Measurements from ENCODE around the gene KANTR. TPM values are rescaled to one million over a fixed set of nuclear protein-coding genes. Genes with fewer than 3 reads are reported as not detected.

The KANTR gene
- total and polyA plus RNA-seq, 3 donors from 2014 or later, result 3.0 to 46.1 (median 39.3) TPM

- H3K27me3 ChIP-seq, result no peaks in the 10 kb centered on the region
- H3K36me3 ChIP-seq (ENCODE audit: low read depth, missing control alignments), result no peaks in the 10 kb centered on the region
- H3K9me3 ChIP-seq, result no peaks in the 10 kb centered on the region
- peak within 1 kb of the TSS; percentile 70 to 91 for H3K4me3 ChIP-seq
- H3K27ac ChIP-seq, result peak within 1 kb of the TSS; percentile 96 to 97
- TF ChIP-seq POLR2A (IDR thresholded peaks at IDR 0.05), result peak; percentile 91
- TF ChIP-seq, protein P1, sequence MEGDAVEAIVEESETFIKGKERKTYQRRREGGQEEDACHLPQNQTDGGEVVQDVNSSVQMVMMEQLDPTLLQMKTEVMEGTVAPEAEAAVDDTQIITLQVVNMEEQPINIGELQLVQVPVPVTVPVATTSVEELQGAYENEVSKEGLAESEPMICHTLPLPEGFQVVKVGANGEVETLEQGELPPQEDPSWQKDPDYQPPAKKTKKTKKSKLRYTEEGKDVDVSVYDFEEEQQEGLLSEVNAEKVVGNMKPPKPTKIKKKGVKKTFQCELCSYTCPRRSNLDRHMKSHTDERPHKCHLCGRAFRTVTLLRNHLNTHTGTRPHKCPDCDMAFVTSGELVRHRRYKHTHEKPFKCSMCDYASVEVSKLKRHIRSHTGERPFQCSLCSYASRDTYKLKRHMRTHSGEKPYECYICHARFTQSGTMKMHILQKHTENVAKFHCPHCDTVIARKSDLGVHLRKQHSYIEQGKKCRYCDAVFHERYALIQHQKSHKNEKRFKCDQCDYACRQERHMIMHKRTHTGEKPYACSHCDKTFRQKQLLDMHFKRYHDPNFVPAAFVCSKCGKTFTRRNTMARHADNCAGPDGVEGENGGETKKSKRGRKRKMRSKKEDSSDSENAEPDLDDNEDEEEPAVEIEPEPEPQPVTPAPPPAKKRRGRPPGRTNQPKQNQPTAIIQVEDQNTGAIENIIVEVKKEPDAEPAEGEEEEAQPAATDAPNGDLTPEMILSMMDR (IDR thresholded peaks at IDR 0.05), result no peak
- intact Hi-C loops (cut with DNase I; ENCODE audit: low total_unique reads), result no loop called here
- WGBS, 2 donors, result 0% methylated on average over 20 of the region's 86 CpGs; no CpG with 5 or more reads in 1 of the 2 donors
- DNase-seq, result peak; percentile 95
- no peaks in the 10 kb centered on the region for H3K4me1 ChIP-seq
Observed at GRCh38 chrX:53081925-53082772, 11.8 kb upstream of the KANTR start, which contains the start of gene TSPYL2. Gene TSPYL2, plus strand, starts transcription at chrX:53082367. Its CDS starts 132 bp downstream, at chrX:53082499.

DNA sequence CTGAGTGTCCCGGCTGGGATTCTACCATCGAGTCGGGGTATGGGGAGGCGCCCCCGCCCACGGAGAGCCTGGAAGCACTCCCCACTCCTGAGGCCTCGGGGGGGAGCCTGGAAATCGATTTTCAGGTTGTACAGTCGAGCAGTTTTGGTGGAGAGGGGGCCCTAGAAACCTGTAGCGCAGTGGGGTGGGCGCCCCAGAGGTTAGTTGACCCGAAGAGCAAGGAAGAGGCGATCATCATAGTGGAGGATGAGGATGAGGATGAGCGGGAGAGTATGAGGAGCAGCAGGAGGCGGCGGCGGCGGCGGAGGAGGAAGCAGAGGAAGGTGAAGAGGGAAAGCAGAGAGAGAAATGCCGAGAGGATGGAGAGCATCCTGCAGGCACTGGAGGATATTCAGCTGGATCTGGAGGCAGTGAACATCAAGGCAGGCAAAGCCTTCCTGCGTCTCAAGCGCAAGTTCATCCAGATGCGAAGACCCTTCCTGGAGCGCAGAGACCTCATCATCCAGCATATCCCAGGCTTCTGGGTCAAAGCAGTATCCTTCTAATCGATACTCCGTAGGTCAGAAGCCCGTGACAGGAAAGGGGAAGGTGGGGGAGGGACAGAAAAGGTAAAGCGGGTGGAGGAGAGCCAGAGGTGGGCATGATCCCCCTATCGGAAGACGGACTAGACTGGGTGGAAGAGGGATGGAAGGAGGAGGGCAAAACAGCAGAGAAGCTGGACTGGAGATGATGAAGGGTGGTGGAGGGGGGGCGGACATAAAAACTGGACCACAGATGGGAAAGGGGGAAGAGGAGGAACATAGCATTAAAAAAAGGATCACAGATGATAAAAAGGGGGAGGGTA, 10.9 kb upstream of the KANTR start:
- H3K4me3 ChIP-seq, result peak overlapping the region; percentile 70 to 91
- H3K36me3 ChIP-seq (ENCODE audit: low read depth, missing control alignments), result no peaks in the 10 kb centered on the region
- intact Hi-C loops (cut with DNase I; ENCODE audit: low total_unique reads), result no loop called here
- H3K4me1 ChIP-seq, result peaks cover 2% of the 10 kb centered on the region
- peak overlapping the region; percentile 96 to 97 for H3K27ac ChIP-seq
- DNase-seq, result no peak
- no peaks in the 10 kb centered on the region for H3K27me3 ChIP-seq
- WGBS, 2 donors, result 3 to 4% methylated on average over 12 to 24 of the region's 31 CpGs
- TF ChIP-seq, protein P1 (IDR thresholded peaks at IDR 0.05), result no peak
- TF ChIP-seq POLR2A (IDR thresholded peaks at IDR 0.05), result no peak
- no peaks in the 10 kb centered on the region for H3K9me3 ChIP-seq

DNA sequence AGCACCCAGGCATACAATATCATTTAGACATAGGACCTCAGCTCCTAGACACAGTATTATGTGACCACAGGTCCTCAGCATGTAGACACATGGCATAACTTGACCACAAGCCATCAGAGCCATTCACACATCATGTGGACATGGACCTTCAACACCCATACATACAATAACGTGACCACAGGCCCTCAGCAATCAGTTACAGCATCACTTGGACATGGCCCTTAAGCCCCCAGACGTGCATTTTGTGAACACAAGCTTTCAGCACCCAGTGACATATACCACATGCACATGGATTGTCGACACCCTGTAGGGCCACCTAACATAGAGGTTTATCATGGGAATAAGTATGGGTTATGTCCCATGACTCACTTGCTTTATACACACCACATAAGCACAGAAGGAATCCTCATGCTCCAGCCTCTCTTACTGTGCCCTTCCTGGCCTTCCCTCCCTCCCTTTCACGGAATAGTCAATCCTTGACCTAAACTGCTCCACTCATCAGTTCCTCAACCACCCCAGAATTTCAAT, 9.8 kb upstream of the KANTR start:
- 46 to 56% methylated on average over 3 to 4 of the region's 4 CpGs for WGBS, 2 donors
- Histone ChIP-seq H3K27me3 (no peaks in the 10 kb centered on the region), H3K4me3 (peak overlapping the region; percentile 70 to 91), H3K4me1 (peaks cover 2% of the 10 kb centered on the region), H3K36me3 (ENCODE audit: low read depth, missing control alignments) (no peaks in the 10 kb centered on the region), H3K27ac (peak overlapping the region; percentile 96 to 97), H3K9me3 (no peaks in the 10 kb centered on the region)
- TF ChIP-seq, protein P1 (IDR thresholded peaks at IDR 0.05), result no peak
- TF ChIP-seq POLR2A (IDR thresholded peaks at IDR 0.05), result no peak
- intact Hi-C loops (cut with DNase I; ENCODE audit: low total_unique reads), result no loop called here
- DNase-seq, result no peak

GRCh38 chrX:53084863-53085262, 9.1 kb upstream of the KANTR start:
- no peak for TF ChIP-seq POLR2A (IDR thresholded peaks at IDR 0.05)
- TF ChIP-seq, protein P1 (IDR thresholded peaks at IDR 0.05), result no peak
- Histone ChIP-seq H3K4me1 (peaks cover 2% of the 10 kb centered on the region), H3K27ac (peak overlapping the region; percentile 96 to 97), H3K4me3 (peak overlapping the region in 1 of 2 donors; percentile 91), H3K27me3 (no peaks in the 10 kb centered on the region), H3K36me3 (ENCODE audit: low read depth, missing control alignments) (no peaks in the 10 kb centered on the region), H3K9me3 (no peaks in the 10 kb centered on the region)
- WGBS, 2 donors, result 63 to 71% methylated on average over 6 to 9 of the region's 9 CpGs
- intact Hi-C loops (cut with DNase I; ENCODE audit: low total_unique reads), result no loop called here
- no peak for DNase-seq
